Smooth muscle cell (in vitro differentiated cells): ENCODE results near the gene TRIM71. TPM values are rescaled to one million over a fixed set of nuclear protein-coding genes. Genes with fewer than 3 reads are reported as not detected.

ENCODE experiments used
- DNase-seq: peaks from one replicate; lab custom pipeline; 2025; ENCODE audit not compliant: unreplicated experiment; lab: John Stamatoyannopoulos, UW
- H2AFZ ChIP-seq: fragments of 200-600 bp; sonication (generic); 2 replicates; pipeline ENCODE4 v1.6.0; 2016; ENCODE audit warnings: antibody characterized with exemption, low read depth, mild to moderate bottlenecking
- H3F3A ChIP-seq: fragments of 200-600 bp; sonication (generic); 2 replicates; pipeline ENCODE4 v1.6.0; 2017; ENCODE audit warnings: antibody characterized with exemption, low read depth
- H3K27ac ChIP-seq: fragments of 200-600 bp; sonication (generic); 2 replicates; pipeline ENCODE4 v1.5.1; 2016; ENCODE audit warnings: low read depth, mild to moderate bottlenecking
- H3K27me3 ChIP-seq: fragments of 200-600 bp; sonication (generic); 2 replicates; pipeline ENCODE4 v1.6.1; 2016; ENCODE audit warnings: low read depth, mild to moderate bottlenecking
- H3K36me3 ChIP-seq: fragments of 200-600 bp; sonication (generic); 2 replicates; pipeline ENCODE4 v1.5.1; 2016; ENCODE audit warnings: low read depth
- H3K4me1 ChIP-seq: fragments of 200-600 bp; sonication (generic); 2 replicates; pipeline ENCODE4 v1.5.1; 2016; ENCODE audit warnings: low read depth
- H3K4me2 ChIP-seq: fragments of 200-600 bp; sonication (generic); 2 replicates; pipeline ENCODE4 v1.6.0; 2016; ENCODE audit warnings: mild to moderate bottlenecking
- H3K4me3 ChIP-seq: fragments of 200-600 bp; sonication (generic); 2 replicates; pipeline ENCODE4 v1.5.1; 2016; ENCODE audit warnings: mild to moderate bottlenecking
- H3K79me2 ChIP-seq: fragments of 200-600 bp; sonication (generic); 2 replicates; pipeline ENCODE4 v1.6.0; 2016; ENCODE audit warnings: low read depth, mild to moderate bottlenecking
- H3K9ac ChIP-seq: fragments of 200-600 bp; sonication (generic); 2 replicates; pipeline ENCODE4 v1.6.0; 2016; ENCODE audit warnings: low read depth
- H3K9me3 ChIP-seq: fragments of 200-600 bp; sonication (generic); replicated peaks from 2 replicates; pipeline ENCODE4 v1.5.1; 2016; ENCODE audit warnings: low read depth
- H4K20me1 ChIP-seq: fragments of 200-600 bp; sonication (generic); 2 replicates; pipeline ENCODE4 v1.6.0; 2016; ENCODE audit warnings: low read depth
- WGBS: methylation state at CpG from one replicate; pipeline ENCODE4 v1.1.7; 2016; ENCODE audit warnings: low lambda C conversion rate; 5-methylcytosine and 5-hydroxymethylcytosine counted together
- polyA plus RNA-seq: library from polyadenylated mRNA; unstranded; fragments of >200 nt; fragmentation: Nextera tagmentation; extraction: Ambion mirVana; gene quantifications from 2 replicates; pipeline ENCODE4 v1.2.1, GENCODE V29; 2016
- total RNA-seq: library from RNA; depleted of rRNA; stranded (reverse); fragments of >200 nt; gene quantifications from 2 replicates; pipeline ENCODE4 v1.2.3, GENCODE V29; 2014
- TF ChIP-seq, protein P1 (sequence below): fragments of 200-600 bp; sonication (generic); IDR thresholded peaks from 2 replicates; pipeline ENCODE4 v1.5.1; 2017; ENCODE audit warnings: borderline replicate concordance, mild to moderate bottlenecking, antibody characterized with exemption; ENCODE audit not compliant: insufficient read depth, poor library complexity, severe bottlenecking

The TRIM71 gene
- total and polyA plus RNA-seq, 2 experiments from 2014 or later, result 0.19 to 1.1 TPM

GRCh38 chr3:32946973-32947788 lies 129.4 kb downstream of the TRIM71 start:
- Histone ChIP-seq H3K27ac (no peak overlapping the region), H3K4me3 (no peak overlapping the region), H3K4me2 (no peak overlapping the region), H3F3A (no peaks in the 10 kb centered on the region), H3K9ac (no peak overlapping the region), H4K20me1 (no peaks in the 10 kb centered on the region), H3K27me3 (peaks cover 3% of the 10 kb centered on the region), H3K9me3 (no peaks in the 10 kb centered on the region), H3K4me1 (no peaks in the 10 kb centered on the region), H3K36me3 (no peaks in the 10 kb centered on the region), H2AFZ (no peak overlapping the region), H3K79me2 (no peaks in the 10 kb centered on the region)
- DNase-seq, result no peak
- TF ChIP-seq, protein P1, sequence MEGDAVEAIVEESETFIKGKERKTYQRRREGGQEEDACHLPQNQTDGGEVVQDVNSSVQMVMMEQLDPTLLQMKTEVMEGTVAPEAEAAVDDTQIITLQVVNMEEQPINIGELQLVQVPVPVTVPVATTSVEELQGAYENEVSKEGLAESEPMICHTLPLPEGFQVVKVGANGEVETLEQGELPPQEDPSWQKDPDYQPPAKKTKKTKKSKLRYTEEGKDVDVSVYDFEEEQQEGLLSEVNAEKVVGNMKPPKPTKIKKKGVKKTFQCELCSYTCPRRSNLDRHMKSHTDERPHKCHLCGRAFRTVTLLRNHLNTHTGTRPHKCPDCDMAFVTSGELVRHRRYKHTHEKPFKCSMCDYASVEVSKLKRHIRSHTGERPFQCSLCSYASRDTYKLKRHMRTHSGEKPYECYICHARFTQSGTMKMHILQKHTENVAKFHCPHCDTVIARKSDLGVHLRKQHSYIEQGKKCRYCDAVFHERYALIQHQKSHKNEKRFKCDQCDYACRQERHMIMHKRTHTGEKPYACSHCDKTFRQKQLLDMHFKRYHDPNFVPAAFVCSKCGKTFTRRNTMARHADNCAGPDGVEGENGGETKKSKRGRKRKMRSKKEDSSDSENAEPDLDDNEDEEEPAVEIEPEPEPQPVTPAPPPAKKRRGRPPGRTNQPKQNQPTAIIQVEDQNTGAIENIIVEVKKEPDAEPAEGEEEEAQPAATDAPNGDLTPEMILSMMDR, result no peak
- 78% methylated on average over 5 of the region's 5 CpGs for WGBS

Other genes with a start within 250 kb of the TRIM71 start
- gene DYNC1LI1, start 247.1 kb upstream of the TRIM71 start, total RNA-seq, result 49.9 and 72.6 TPM in 2 replicates
- 26.5 and 31.0 TPM in 2 replicates for gene DYNC1LI1, start 247.1 kb upstream of the TRIM71 start, polyA plus RNA-seq
- 22.9 and 31.5 TPM in 2 replicates for gene CNOT10, start 132.8 kb upstream of the TRIM71 start, total RNA-seq
- 14.0 and 19.4 TPM in 2 replicates for gene CNOT10, start 132.8 kb upstream of the TRIM71 start, polyA plus RNA-seq
- not detected in 2 replicates for gene CCR4, start 133.6 kb downstream of the TRIM71 start, total RNA-seq
- gene CCR4, start 133.6 kb downstream of the TRIM71 start, polyA plus RNA-seq, result 0.13 TPM in 1 of 2 replicates, not detected in the other